Fibroblast of lung (primary cell): Measurements from ENCODE around the gene SPEN.

Experiments
- CTCF ChIP-seq, 2 donors: IDR thresholded peaks in 1 of 2; conservative IDR thresholded peaks in 1 of 2; 1 replicate in 1 of 2; 2 replicates in 1 of 2; pipeline ENCODE4 v1.5.1; 2011 to 2012; ENCODE audit warnings: low read length in 2 of 2, control low read depth in 1 of 2, inconsistent platforms in 1 of 2, low read depth in 1 of 2, mild to moderate bottlenecking in 1 of 2
- EZH2 ChIP-seq: IDR thresholded peaks from 2 replicates; pipeline ENCODE4 v1.5.1; 2012; ENCODE audit warnings: low read length, control low read depth, mild to moderate bottlenecking; ENCODE audit errors: missing control alignments

- TF ChIP-seq CTCF (conservative IDR thresholded peaks at IDR 0.05 in 1 of 2, IDR thresholded peaks at IDR 0.05 in 1 of 2; ENCODE audit: low read depth in 1 of 2, low read length in 2 of 2) (no peak), EZH2 (no peak)
These were observed 38.6 kb upstream of the SPEN start for GRCh38 chr1:15808955-15809354.
